SK-N-SH (cell line): ENCODE measurements around the gene NUDT13. TPM values are rescaled to one million over a fixed set of nuclear protein-coding genes. Genes with fewer than 3 reads are reported as not detected.

Experiments used
- CTCF ChIA-PET: fragments of 300-600, 350-600 bp; formaldehyde crosslinking; extraction: SDS; loops from one replicate; lab custom pipeline; 2021; lab: Yijun Ruan, JAX
- POLR2A ChIA-PET: fragments of 350-600 bp; sonication (Branson Sonifier 250); formaldehyde crosslinking; extraction: SDS; loops from one replicate; lab custom pipeline; 2020; ENCODE audit warnings: antibody characterized with exemption, inconsistent platforms; lab: Yijun Ruan, JAX
- DNase-seq: peaks from one replicate; pipeline ENCODE4 v3.0.0; 2012
- H2AFZ ChIP-seq: fragments of 200-600 bp; sonication (generic); 2 replicates; pipeline ENCODE4 v1.8.1; 2016; ENCODE audit warnings: antibody characterized with exemption, mild to moderate bottlenecking, low read depth
- H3F3A ChIP-seq: fragments of 200-600 bp; sonication (generic); replicated peaks from 2 replicates; pipeline ENCODE3; 2016; ENCODE audit warnings: antibody characterized with exemption, mild to moderate bottlenecking; ENCODE audit not compliant: insufficient read depth
- H3K27ac ChIP-seq, 2 experiments: fragments of 200-500 bp in 1 of 2; fragments of 200-600 bp in 1 of 2; sonication (Bioruptor generic) in 1 of 2; sonication (generic), shearing (Covaris generic) in 1 of 2; 2 replicates each; pipeline versions ENCODE4 v1.5.1 to v1.6.1; 2014 to 2016; ENCODE audit warnings: low read depth in 2 of 2, inconsistent platforms in 1 of 2, low read length in 1 of 2, mild to moderate bottlenecking in 1 of 2, mixed read lengths in 1 of 2
- H3K27me3 ChIP-seq: fragments of 200-600 bp; sonication (generic), shearing (Covaris generic); 2 replicates; pipeline ENCODE4 v1.6.1; 2016; ENCODE audit warnings: mixed run types; ENCODE audit not compliant: insufficient read depth
- H3K36me3 ChIP-seq, 2 experiments: fragments of 200-500 bp in 1 of 2; fragments of 200-600 bp in 1 of 2; sonication (Bioruptor generic) in 1 of 2; sonication (generic) in 1 of 2; replicated peaks in 1 of 2; 2 replicates each; pipeline versions ENCODE3 to v1.5.1; 2014 to 2016; ENCODE audit warnings: low read length in 1 of 2, mild to moderate bottlenecking in 1 of 2; ENCODE audit not compliant: insufficient read depth in 2 of 2, control insufficient read depth in 1 of 2
- H3K4me1 ChIP-seq, 2 experiments: fragments of 200-500 bp in 1 of 2; fragments of 200-600 bp in 1 of 2; sonication (Bioruptor generic) in 1 of 2; sonication (generic), shearing (Covaris generic) in 1 of 2; 2 replicates each; pipeline versions ENCODE4 v1.5.1 to v1.6.1; 2014 to 2016; ENCODE audit warnings: low read depth in 1 of 2, low read length in 1 of 2, mixed run types in 1 of 2; ENCODE audit not compliant: insufficient read depth in 2 of 2, control insufficient read depth in 1 of 2
- H3K4me2 ChIP-seq: fragments of 200-600 bp; sonication (generic), shearing (Covaris generic); 2 replicates; pipeline ENCODE4 v1.6.1; 2017; ENCODE audit warnings: mixed run types
- H3K4me3 ChIP-seq, 2 experiments: fragments of 200-500 bp in 1 of 2; fragments of 200-600 bp in 1 of 2; sonication (Bioruptor generic) in 1 of 2; sonication (generic), shearing (Covaris generic) in 1 of 2; 2 replicates each; pipeline versions ENCODE4 v1.5.1 to v1.8.1; 2014 to 2016; ENCODE audit warnings: low read depth in 2 of 2, inconsistent platforms in 1 of 2, low read length in 1 of 2, mild to moderate bottlenecking in 1 of 2, mixed read lengths in 1 of 2, moderate library complexity in 1 of 2
- H3K79me2 ChIP-seq: fragments of 200-600 bp; sonication (generic); 2 replicates; pipeline ENCODE4 v1.8.1; 2017; ENCODE audit warnings: mild to moderate bottlenecking; ENCODE audit not compliant: insufficient read depth
- H3K9ac ChIP-seq: fragments of 200-600 bp; sonication (generic); 2 replicates; pipeline ENCODE4 v1.6.1; 2017; ENCODE audit warnings: mixed run types
- H3K9me2 ChIP-seq: fragments of 200-600 bp; sonication (generic); 2 replicates; pipeline ENCODE4 v1.6.1; 2017; ENCODE audit warnings: mixed run types
- H3K9me3 ChIP-seq: fragments of 200-600 bp; sonication (generic); 2 replicates; pipeline ENCODE4 v1.6.1; 2017; ENCODE audit warnings: mixed run types, mild to moderate bottlenecking, moderate library complexity
- H4K20me1 ChIP-seq: fragments of 200-600 bp; sonication (generic); 2 replicates; pipeline ENCODE4 v1.6.1; 2017; ENCODE audit warnings: mild to moderate bottlenecking, mixed run types; ENCODE audit not compliant: insufficient read depth
- EP300 ChIP-seq, 2 experiments: IDR thresholded peaks; 2 replicates each; pipeline versions ENCODE4 v1.4.0 to v1.6.1; 2012; ENCODE audit warnings: borderline replicate concordance in 1 of 2, low read depth in 1 of 2, low read length in 1 of 2
- EZH2phosphoT487 ChIP-seq: fragments of 200-600 bp; sonication (generic); IDR thresholded peaks from 2 replicates; pipeline ENCODE4 v1.6.1; 2017; ENCODE audit warnings: low read depth, mixed run types, mild to moderate bottlenecking, antibody characterized with exemption, moderate library complexity, borderline replicate concordance
- FOSL2 ChIP-seq: IDR thresholded peaks from 2 replicates; pipeline ENCODE4 v1.4.0; 2012; ENCODE audit warnings: low read depth, mild to moderate bottlenecking, moderate library complexity, borderline replicate concordance
- FOXM1 ChIP-seq: IDR thresholded peaks from 2 replicates; pipeline ENCODE4 v1.4.0; 2012; ENCODE audit warnings: low read depth, mild to moderate bottlenecking
- GATA2 ChIP-seq: sonication (generic); formaldehyde crosslinking; IDR thresholded peaks from 2 replicates; pipeline ENCODE4 v1.5.0; 2020; ENCODE audit warnings: mild to moderate bottlenecking, missing genetic modification reagents
- MXI1 ChIP-seq: IDR thresholded peaks from 2 replicates; pipeline ENCODE4 v1.6.1; 2012; ENCODE audit warnings: mild to moderate bottlenecking, low read depth, low read length, improper control_type of control experiment
- NFIC ChIP-seq: IDR thresholded peaks from 2 replicates; pipeline ENCODE4 v1.4.0; 2012; ENCODE audit warnings: borderline replicate concordance
- NRF1 ChIP-seq: IDR thresholded peaks from 2 replicates; pipeline ENCODE4 v1.6.1; 2012; ENCODE audit warnings: low read depth, mild to moderate bottlenecking, low read length
- POLR2AphosphoS5 ChIP-seq: IDR thresholded peaks from 2 replicates; pipeline ENCODE4 v1.6.1; 2012; ENCODE audit warnings: low read depth, low read length
- RAD21 ChIP-seq: IDR thresholded peaks from 2 replicates; pipeline ENCODE4 v1.6.1; 2012; ENCODE audit warnings: mild to moderate bottlenecking, low read length
- TAF1 ChIP-seq: IDR thresholded peaks from 2 replicates; pipeline ENCODE4 v1.6.1; 2012; ENCODE audit warnings: low read depth, mild to moderate bottlenecking, low read length, moderate library complexity, borderline replicate concordance
- TCF12 ChIP-seq: IDR thresholded peaks from 2 replicates; pipeline ENCODE4 v1.4.0; 2012
- TEAD4 ChIP-seq: IDR thresholded peaks from 2 replicates; pipeline ENCODE4 v1.4.0; 2012; ENCODE audit warnings: mild to moderate bottlenecking, borderline replicate concordance; ENCODE audit not compliant: insufficient read depth
- YY1 ChIP-seq: IDR thresholded peaks from 2 replicates; pipeline ENCODE4 v1.4.0; 2012; ENCODE audit warnings: low read depth, mild to moderate bottlenecking
- WGBS: methylation state at CpG from one replicate; pipeline ENCODE4 v1.1.6; 2017; ENCODE audit warnings: low lambda C conversion rate; 5-methylcytosine and 5-hydroxymethylcytosine counted together
- polyA plus RNA-seq, 3 experiments: library from polyadenylated mRNA; depleted of rRNA; stranded (reverse); fragments of >200 nt; gene quantifications; 2 replicates each; pipeline ENCODE4 v1.2.3, GENCODE V29; 2012
- TF ChIP-seq, protein P1 (sequence below): IDR thresholded peaks from 2 replicates; pipeline ENCODE4 v1.4.0; 2012; ENCODE audit warnings: low read depth, borderline replicate concordance
- TF ChIP-seq, protein P2 (sequence below): fragments of 200-600 bp; sonication (generic); IDR thresholded peaks from 2 replicates; pipeline ENCODE4 v1.6.1; 2017; ENCODE audit warnings: antibody characterized with exemption, mild to moderate bottlenecking, moderate library complexity

Gene NUDT13
- polyA plus RNA-seq, 1 of the 3 experiments (the other 2 are of a cell fraction), result 3.4 TPM

DNA sequence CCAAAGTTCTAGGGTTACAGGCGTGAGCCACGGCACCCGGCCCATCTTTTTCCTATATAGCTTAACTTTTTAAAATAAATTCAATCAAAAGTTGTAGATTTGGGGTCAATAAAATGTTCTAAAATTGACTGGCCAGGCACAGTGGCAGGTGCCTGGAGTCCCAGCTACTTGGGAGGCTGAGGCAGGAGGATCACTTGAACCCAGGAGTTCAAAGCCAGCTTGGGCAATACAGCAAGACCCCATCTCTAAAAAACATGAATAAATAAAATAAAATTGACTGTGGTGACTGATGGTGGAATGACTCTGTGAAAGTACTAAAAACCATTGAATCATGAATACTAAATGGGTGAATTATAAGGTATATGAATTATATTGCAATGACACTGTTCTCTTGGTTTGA lies 34.4 kb upstream of the NUDT13 start:
- Histone ChIP-seq H3K79me2 (peaks cover 62% of the 10 kb centered on the region), H3K9me3 (no peaks in the 10 kb centered on the region), H3K27ac (no peak overlapping the region), H2AFZ (no peak overlapping the region), H3F3A (peaks cover 23% of the 10 kb centered on the region), H3K4me3 (no peak overlapping the region), H3K27me3 (no peaks in the 10 kb centered on the region), H3K9ac (no peak overlapping the region), H4K20me1 (no peaks in the 10 kb centered on the region), H3K4me2 (no peak overlapping the region), H3K36me3 (peaks cover 26 to 41% of the 10 kb centered on the region in 2 experiments), H3K9me2 (no peaks in the 10 kb centered on the region), H3K4me1 (peaks cover 2 to 14% of the 10 kb centered on the region in 2 experiments; a peak in 3 of 4 replicates)
- ChIA-PET CTCF (no interaction called here), POLR2A (no interaction called here)
- TF ChIP-seq, protein P1, sequence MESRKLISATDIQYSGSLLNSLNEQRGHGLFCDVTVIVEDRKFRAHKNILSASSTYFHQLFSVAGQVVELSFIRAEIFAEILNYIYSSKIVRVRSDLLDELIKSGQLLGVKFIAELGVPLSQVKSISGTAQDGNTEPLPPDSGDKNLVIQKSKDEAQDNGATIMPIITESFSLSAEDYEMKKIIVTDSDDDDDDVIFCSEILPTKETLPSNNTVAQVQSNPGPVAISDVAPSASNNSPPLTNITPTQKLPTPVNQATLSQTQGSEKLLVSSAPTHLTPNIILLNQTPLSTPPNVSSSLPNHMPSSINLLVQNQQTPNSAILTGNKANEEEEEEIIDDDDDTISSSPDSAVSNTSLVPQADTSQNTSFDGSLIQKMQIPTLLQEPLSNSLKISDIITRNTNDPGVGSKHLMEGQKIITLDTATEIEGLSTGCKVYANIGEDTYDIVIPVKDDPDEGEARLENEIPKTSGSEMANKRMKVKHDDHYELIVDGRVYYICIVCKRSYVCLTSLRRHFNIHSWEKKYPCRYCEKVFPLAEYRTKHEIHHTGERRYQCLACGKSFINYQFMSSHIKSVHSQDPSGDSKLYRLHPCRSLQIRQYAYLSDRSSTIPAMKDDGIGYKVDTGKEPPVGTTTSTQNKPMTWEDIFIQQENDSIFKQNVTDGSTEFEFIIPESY, result no peak
- TF ChIP-seq POLR2AphosphoS5 (no peak), RAD21 (no peak), TAF1 (no peak), NRF1 (no peak), YY1 (no peak), FOSL2 (no peak), EZH2phosphoT487 (no peak), GATA2 (CRISPR knock-in tag) (no peak), TEAD4 (no peak), MXI1 (no peak)
- TF ChIP-seq, protein P2, sequence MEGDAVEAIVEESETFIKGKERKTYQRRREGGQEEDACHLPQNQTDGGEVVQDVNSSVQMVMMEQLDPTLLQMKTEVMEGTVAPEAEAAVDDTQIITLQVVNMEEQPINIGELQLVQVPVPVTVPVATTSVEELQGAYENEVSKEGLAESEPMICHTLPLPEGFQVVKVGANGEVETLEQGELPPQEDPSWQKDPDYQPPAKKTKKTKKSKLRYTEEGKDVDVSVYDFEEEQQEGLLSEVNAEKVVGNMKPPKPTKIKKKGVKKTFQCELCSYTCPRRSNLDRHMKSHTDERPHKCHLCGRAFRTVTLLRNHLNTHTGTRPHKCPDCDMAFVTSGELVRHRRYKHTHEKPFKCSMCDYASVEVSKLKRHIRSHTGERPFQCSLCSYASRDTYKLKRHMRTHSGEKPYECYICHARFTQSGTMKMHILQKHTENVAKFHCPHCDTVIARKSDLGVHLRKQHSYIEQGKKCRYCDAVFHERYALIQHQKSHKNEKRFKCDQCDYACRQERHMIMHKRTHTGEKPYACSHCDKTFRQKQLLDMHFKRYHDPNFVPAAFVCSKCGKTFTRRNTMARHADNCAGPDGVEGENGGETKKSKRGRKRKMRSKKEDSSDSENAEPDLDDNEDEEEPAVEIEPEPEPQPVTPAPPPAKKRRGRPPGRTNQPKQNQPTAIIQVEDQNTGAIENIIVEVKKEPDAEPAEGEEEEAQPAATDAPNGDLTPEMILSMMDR, result no peak
- 97% methylated on average over 3 of the region's 3 CpGs for WGBS
- DNase-seq, result no peak

DNA sequence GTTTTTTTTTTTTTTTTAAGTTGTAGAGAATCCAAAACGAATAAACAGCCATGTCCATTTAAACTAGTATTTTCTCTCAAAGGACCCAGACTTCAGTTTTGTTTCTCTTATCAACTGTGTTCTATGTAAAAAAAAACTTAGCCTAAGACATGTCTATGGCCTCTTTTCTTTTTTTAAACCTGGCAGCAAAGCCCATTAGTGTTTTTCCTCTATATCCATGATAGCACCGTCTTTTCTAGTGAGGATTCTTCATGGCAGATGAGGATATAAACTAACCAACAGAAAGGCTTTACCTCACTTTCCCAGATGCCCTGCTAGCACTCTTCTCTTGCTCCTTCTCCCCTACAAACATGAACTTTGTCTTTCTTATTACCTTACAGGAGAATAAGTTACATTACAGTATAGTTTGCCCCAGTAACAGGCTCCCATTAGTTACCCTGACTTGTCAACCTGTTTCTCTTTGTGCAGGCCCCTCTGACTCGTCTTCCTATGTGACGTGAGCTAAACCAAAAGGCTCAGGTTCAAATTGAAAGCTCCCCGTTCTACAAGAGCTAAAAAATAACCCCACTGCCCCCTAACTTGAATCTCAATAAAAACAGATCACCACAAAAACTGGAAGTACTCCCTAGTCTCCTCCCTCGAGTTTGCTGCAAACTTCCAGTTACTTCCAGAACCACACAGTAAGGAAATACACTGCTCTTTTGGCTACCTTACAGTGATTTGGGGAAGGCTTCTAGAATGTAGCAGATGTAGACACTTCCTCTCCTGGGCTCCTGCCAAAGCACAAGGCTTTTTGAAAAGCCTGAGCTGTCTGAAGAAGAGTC lies 33.7 kb upstream of the NUDT13 start:
- Histone ChIP-seq H3K4me2 (peak overlapping the region; percentile 68), H3K4me1 (peaks cover 2 to 14% of the 10 kb centered on the region in 2 experiments; a peak in 3 of 4 replicates), H3K36me3 (peaks cover 19 to 35% of the 10 kb centered on the region in 2 experiments), H3K27me3 (no peaks in the 10 kb centered on the region), H2AFZ (0 out of 2 replicates have a peak overlapping the region, but pooled peaks have one; percentile 13), H3F3A (peaks cover 23% of the 10 kb centered on the region), H3K9me3 (no peaks in the 10 kb centered on the region), H3K4me3 (peak overlapping the region in 1 of 2 experiments; percentile 53; a peak in 2 of 4 replicates), H4K20me1 (no peaks in the 10 kb centered on the region), H3K79me2 (peaks cover 67% of the 10 kb centered on the region)
- DNase-seq, result no peak
- WGBS, result 67% methylated on average over 6 of the region's 6 CpGs
- ChIA-PET CTCF (no interaction called here), POLR2A (no interaction called here)
- TF ChIP-seq NFIC (peak; percentile 34; the same call in 1 of the 2 replicates), FOXM1 (no peak), EP300 (IDR thresholded peaks at IDR 0.05; ENCODE audit: borderline replicate concordance in 1 of 2, low read depth in 1 of 2, low read length in 1 of 2) (peak in 1 of 2 experiments; percentile 67; a peak in 1 of 4 replicates), TCF12 (peak; percentile 22; the same call in 1 of the 2 replicates)
- TF ChIP-seq, all 33 proteins: peak for 3
- Histone ChIP-seq H3K27ac (peak overlapping the region; percentile 60 to 71), H3K9me2 (no peaks in the 10 kb centered on the region), H3K9ac (peak overlapping the region; percentile 0; the same call in 1 of the 2 replicates)
